Fibroblast of mammary gland (primary cell): ENCODE measurements around the gene FHOD3.

Experiments
- DNase-seq: peaks from one replicate; pipeline ENCODE4 v3.0.0-alpha.2; 2010; ENCODE audit warnings: low read depth
- H3K4me3 ChIP-seq: 2 replicates; pipeline ENCODE4 v1.5.1; 2011; ENCODE audit warnings: low read depth, mild to moderate bottlenecking, low read length, moderate library complexity; ENCODE audit not compliant: control insufficient read depth
- CTCF ChIP-seq: conservative IDR thresholded peaks from 2 replicates; pipeline ENCODE4 v1.5.1; 2011; ENCODE audit warnings: low read depth, low read length, inconsistent platforms; ENCODE audit not compliant: control insufficient read depth, insufficient read depth

The FHOD3 gene

GRCh38 chr18:36365836-36366775 lies 68.6 kb downstream of the FHOD3 start:
- no peak overlapping the region for H3K4me3 ChIP-seq
- DNase-seq: peak; percentile 78
- no peak for TF ChIP-seq CTCF

GRCh38 chr18:36366994-36367839 lies 69.7 kb downstream of the FHOD3 start:
- no peak for DNase-seq
- no peak for TF ChIP-seq CTCF
- no peak overlapping the region for H3K4me3 ChIP-seq

GRCh38 chr18:36368889-36369288 lies 71.4 kb downstream of the FHOD3 start:
- DNase-seq: no peak
- no peak for TF ChIP-seq CTCF
- no peak overlapping the region for H3K4me3 ChIP-seq

- TF ChIP-seq CTCF: peak; percentile 11
- DNase-seq: peak; percentile 66
- no peak overlapping the region for H3K4me3 ChIP-seq
Measured at GRCh38 chr18:36372903-36373311, 75.4 kb downstream of the FHOD3 start.

- DNase-seq: no peak
- no peak overlapping the region for H3K4me3 ChIP-seq
- no peak for TF ChIP-seq CTCF
Measured at GRCh38 chr18:36374262-36374661, 76.7 kb downstream of the FHOD3 start.

- no peak overlapping the region for H3K4me3 ChIP-seq
- DNase-seq: no peak
- TF ChIP-seq CTCF: no peak
Measured at GRCh38 chr18:36375118-36375517, 77.6 kb downstream of the FHOD3 start.
